Right renal cortex interstitium (tissue), 3 donors: ENCODE results near the gene PHOSPHO1. TPM values are rescaled to one million over a fixed set of nuclear protein-coding genes. Genes with fewer than 3 reads are reported as not detected.

Experiments
- DNase-seq, 3 donors: peaks; one replicate each; pipeline ENCODE4 v3.0.0-alpha.2; 2013; ENCODE audit warnings: low read depth in 3 of 3, low spot score in 2 of 3
- polyA plus RNA-seq, 3 donors: library from polyadenylated mRNA; unstranded; fragments of 120-200 nt; gene quantifications; one replicate each; pipeline ENCODE4 v1.2.1, GENCODE V29; 2013; ENCODE audit not compliant: insufficient read length in 3 of 3

The PHOSPHO1 gene
- polyA plus RNA-seq, 3 donors: 1.5 to 1.7 (median 1.7) TPM

DNA sequence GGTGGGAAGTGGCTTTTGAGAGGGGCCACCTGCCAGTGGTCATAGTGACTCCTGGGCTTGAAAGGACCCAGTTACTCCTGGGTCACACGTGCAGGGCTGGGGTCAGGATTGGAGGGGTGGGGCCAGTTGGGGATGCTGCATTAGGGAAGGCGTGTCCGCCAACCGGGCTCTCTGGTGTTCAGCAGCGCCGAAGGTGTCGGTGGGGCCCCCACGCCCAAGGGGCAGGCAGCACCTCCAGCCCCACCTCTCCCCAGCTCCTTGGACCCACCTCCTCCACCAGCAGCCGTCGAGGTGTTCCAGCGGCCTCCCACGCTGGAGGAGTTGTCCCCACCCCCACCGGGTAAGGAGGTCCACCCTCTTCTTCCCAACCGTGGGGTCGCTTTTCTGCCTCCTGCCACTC lies 10.6 kb downstream of the PHOSPHO1 start:
- no peak for DNase-seq

DNA sequence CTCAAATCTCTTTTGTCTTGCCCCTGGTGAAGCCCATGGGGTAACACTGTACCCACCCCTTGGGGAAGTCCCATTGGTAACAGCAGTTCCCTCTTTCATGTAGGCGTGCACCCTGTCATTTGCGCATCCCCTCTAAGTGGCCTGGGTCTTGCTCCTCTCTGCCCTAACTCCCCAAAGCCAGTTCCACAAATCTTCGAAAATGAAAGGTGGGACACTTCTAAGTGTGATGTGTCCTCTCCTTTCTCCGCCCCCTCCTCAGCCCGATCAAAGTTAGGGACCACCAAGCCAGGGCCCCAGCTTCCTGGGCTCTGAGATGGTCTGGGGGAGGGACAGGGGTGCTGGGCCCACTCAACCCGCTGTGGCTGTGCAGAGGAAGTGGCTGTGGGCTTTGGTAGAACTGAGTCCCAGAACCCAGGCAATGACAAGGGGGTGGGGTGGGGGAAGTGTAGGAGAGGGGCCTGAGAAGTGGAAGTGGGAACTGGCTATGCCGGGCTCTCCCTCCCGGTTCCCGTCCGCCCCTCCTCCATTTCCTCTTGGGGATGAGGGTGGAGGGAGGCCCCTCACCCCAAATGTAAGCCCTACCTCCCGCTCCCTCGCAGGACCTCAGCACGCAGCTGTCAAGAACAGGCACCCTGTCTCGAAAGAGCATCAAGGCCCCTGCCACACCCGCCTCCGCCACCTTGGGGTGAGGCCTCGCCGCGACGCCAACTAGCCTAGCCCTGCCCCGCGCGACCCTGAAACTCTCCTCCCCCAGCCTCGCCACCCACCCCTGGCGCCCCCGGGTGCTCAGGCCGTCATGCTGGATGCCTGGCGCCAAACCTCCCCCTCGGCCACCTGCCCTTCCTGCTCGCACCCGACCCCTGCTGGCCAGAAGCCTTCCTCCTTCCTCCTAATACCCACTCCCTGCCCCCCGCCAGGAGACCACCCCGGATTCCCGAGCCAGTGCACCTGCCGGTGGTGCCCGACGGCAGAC lies 11.4 kb downstream of the PHOSPHO1 start:
- no peak for DNase-seq

DNA sequence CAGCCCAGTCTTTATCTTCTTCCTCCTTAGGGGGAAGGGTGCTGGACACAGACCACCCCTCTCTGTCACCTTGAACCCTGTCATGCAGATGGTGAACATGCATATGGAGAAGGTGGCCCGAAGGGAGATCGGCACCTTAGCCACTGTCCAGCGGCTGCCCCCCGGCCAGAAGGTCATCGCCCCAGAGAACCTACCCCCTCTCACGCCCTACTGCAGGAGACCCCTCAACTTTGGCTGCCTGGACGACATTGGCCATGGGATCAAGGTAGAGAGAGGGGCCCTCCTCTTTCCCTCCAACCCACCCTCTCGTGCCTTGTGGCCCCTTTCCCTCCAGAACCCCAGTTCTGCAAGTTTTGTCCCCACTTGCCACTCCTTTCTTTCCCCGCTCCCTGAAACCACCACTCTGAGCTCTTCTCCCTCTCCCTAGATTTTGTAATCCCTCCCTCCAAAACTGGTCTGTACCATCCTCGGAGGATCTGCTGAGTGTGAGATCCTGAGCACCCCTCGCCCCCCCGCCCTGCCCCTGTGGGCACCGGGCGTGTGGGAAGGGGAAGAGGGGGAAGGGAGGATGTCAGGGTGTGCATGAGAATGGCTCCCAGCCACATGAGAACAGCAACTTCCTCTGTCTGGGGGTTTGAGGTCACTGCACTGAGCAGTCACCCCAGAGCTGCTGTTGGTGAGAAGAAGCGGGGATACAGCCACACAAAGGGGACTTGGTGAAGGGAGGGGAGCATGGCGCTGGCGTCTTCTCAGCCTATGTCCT lies 12.8 kb downstream of the PHOSPHO1 start:
- DNase-seq: no peak

DNA sequence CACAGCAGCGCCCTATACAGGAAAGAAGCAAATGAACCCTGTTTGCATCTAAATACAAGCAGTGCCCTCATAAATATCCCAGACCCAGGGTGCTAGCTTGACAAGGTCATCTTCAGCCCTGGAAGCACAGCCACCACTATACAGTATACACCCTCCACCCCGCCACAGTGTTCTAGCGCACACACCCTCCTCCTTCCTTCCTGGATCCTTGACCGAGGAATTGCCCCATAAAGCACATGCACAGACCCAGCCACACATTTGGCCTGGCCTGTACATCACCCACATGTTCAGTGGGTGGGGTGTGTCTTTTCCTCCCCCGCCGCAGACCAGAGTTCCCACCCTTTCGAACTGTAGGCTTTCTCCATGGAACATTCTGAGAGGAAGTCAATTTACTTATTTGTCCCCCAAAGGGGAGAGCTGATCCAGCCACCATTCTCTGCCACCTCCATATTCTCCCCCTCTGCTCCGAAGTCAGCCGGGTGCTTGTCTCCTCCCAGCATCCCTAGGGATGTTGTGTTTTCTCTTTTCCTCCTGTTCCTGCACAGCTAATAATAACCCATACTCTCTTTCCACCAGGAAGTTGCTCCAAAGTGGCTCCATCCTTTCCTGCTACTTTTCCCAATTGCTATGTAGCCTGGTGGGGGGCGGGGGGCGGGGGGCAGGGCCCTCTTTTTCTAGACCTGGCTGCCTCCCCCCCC lies 13.5 kb downstream of the PHOSPHO1 start:
- no peak for DNase-seq

DNA sequence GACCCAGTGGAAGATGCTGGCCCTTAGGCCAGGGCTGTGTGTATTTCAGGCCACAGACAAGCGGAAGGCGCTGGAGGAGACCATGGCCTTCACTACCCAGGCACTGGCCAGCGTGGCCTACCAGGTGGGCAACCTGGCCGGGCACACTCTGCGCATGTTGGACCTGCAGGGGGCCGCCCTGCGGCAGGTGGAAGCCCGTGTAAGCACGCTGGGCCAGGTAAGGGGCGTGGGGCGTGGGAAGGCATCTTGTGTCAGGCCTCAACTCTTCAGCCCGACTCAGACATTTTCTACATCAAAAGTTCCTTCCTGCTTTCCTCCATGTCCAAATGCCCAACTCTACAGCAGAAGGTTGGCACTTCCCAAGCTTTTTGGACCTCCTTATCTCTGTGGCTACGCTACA lies 14.1 kb downstream of the PHOSPHO1 start:
- no peak for DNase-seq

DNA sequence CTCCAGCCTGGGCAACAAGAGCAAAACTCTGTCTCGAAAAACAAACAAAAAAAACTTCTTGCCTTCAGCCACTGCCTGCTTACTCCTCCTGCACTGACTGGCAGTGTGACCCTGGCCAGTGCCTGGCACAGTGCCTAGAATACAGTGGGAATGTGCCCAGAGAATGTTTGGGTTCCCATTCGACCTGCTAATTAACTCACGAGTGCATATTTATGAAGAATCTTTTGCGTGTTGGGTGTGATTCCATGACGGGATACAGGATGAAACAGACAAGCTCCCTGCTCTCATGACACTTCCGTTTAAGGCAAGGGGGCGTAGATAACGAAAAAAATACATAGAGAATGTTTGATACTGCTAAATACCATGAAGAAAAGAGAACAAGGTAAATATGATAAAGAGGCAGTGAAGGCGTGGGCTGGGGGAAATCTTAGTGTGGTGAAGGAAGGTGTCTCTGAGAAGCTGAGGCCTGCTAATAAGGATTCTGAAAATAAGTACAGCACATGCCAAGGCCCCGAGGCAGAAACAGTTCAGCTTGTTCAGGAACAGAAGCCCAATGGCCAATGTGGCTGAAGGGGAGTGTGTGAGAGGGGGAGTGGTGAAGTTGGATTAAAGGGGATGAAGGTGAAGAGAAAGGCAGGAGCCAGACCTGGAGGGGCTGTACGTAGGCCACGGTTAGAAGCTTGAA lies 15.8 kb downstream of the PHOSPHO1 start:
- DNase-seq: no peak

DNA sequence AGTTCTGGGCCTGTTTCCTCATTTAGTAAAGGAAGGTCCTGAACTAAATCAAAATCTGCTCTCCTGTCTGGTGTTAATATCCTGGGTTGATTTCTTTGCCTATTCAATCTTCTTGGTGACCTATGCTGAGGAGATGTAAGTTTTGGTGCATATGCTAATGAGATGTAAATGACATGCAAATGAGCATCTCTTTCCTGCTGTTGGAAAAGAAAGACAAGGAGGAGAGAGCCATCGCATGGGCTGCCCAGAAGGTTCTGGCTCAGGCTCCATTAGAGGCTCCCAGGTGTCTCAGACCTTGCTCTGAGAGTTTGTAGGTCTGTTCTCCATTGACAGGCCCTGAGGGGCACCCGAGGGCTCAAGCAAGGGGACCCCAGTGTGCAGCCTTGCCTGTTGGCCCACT lies 16.7 kb downstream of the PHOSPHO1 start:
- no peak for DNase-seq

DNA sequence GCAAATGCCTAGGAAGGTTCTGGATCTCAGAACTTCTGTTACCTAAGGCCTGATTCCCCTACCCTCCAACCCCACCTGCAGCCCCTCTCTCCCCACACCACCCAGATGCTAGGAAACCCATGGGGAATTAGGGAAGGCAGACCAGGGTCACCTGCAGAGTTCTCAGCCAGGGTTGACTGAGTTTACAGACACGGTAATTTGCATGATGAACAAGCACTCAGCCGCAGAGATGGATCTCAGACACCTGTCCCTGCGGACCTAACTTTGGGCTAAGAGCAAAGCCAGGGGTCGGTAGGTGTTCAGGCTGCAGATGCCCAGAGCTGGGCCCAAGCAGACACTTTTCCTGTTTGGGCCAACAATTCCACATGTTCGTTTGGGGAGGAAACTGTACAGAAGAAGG lies 17.2 kb downstream of the PHOSPHO1 start:
- no peak for DNase-seq

DNA sequence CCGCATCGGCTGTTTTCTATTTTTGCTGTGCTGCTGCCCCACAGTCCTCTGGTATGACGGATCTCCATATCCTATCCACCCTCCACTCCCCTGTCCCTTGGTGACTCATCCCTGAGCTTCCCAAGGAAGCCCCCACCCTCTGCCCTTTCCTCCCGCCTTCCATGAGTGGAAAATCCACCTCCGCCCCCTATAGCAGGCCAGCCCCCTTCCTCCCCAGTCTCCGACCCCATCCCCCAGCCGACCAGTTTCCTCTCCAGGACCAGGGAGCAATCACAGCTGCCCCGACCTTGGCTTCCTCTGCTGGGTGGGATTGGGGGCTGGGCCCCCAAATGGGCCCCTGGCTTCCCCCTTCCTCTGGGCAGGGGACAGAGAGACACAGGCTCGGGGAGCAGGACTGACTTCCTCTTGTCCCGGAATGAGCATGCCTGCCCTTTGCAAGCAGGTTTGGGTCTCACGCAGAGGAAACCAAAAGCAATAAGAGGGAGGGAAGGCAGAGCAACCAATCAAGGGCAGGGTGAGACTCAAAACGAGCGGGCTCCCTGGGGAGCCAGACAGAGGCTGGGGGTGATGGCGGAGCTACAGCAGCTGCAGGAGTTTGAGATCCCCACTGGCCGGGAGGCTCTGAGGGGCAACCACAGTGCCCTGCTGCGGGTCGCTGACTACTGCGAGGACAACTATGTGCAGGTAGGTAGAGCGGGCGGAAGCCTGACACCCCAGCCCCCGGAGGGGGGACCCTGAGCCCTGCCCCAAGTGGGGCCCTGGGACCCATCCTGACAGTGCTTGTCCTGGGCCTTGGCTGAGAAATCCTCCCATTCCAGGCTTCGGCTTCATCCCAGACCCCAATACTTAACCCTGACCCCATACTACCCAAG lies 20.2 kb downstream of the PHOSPHO1 start, which contains the start of the genes ABI3 and GNGT2:
TSS of gene ABI3 (plus strand) at position 550 of the 872 bp plus-strand sequence. CDS start at position 568, 18 bp downstream.
TSS of gene GNGT2 (minus strand) at position 417 of the 872 bp plus-strand sequence. CDS start 3,152 bp downstream, outside the sequence.
- DNase-seq: no peak

DNA sequence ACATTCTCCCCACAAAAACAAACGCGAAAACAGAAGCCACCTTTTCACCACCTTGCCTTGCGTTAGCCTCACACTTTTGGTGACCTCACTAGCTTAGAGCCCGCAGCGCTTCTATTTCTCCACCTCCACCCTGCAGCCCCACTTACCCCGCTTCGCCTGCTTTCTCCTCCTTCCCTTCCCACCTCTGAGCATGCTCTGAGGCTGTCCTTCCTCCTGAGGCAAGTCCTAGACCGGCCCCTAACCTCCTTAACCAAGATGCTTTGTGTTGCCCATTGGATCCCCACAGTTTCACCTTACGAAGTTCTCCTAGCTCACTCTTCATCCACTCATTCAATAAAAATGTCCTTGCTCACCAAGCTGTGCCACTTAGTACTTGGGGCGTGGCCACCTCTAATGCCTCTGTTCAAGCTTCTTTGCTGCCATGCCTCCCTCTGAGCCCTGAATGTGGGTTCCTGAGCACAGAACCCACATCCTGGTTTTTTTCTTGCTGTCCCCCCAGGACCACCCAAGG lies 21.5 kb downstream of the PHOSPHO1 start:
- no peak for DNase-seq

DNA sequence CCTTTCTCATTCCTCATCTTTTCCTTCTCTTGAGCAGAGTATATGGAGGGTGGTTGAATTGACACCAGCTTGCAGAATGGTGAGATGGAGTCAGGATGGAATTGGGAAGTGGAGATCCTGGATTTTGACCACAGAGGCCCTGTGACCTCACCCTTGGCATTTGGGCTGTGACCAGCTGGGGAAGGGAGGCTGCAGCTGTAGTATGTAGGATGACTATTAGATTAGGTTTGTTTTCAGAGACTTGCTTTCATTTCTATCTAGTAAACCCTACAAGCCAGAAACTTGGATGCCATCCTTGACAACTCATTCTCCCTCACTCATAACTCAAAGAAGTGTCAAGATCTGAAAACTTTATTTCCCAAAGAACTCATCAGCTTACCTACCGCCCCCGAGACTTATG lies 26.1 kb downstream of the PHOSPHO1 start:
- no peak for DNase-seq

DNA sequence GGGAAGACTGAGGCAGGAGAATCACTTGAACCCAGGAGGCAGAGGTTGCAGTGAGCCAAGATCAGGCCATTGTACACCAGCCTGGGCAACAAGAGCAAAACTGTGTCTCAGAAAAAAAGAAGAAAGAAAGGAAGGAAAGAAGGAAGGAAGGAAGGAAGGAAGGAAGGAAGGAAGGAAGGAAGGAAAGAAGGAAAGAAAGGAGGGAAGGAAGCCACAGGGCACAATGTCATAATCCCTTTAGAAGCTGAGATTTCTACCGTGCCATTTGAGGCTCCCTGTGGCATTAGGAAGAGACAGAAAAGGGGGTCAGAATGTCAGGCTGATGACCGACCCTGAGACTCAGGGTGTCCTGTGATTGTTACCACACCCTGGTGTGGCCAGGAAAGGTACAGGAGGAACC lies 26.8 kb downstream of the PHOSPHO1 start:
- DNase-seq: no peak

DNA sequence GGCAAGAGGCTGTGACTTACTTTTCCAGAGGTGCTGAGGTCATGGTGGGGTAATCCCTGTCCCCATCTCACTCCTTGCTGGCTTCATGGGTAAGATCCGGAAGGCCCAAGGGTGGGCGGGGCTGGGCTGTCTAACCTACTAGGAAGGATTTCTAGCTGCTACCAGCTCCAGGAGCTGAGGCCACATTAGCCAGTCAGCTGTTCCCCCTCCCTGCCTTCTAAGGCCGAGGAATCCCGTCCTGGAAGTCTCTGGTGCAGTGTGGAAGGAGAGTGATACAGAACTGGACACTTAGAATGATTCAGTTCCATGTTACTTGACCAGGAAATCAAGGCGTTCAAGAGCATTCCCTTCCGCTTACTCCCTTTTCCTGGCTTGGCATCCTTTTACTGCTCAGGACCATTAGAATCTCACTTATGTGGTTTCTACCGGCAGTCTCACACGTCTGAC lies 29.1 kb downstream of the PHOSPHO1 start:
- no peak for DNase-seq

DNA sequence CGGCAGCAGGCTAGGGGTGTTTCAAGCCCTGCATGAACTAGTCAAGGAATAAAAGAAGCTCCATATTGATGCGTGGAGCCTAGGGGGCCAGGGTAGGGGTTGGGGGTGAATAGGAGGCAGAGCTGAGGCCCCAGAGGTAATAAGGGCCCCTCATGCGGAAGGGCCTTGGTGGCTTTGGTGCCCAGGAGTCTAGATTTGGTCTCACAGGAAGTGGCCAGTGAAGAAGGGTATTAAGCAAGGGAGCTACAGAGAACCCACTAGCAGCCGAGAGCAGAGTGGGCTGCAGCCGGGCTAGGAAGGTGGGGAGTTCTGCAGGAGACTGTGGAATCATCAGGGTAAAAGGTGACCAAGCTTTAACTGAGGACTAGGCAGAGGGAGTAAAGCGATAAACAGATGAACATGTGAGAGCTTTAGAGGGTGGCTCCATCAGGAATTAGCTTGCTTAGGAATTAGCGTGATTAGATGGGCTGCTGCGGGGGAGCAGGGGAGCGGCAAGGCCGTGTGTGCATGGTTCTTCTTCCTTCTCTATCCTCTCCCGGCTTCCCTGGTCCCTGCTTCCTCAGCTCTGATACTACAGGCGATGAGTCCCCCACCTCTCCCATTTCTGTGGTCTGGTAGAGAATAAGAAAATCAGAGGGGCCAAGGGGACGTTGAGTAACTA lies 30.0 kb downstream of the PHOSPHO1 start:
- DNase-seq: no peak

DNA sequence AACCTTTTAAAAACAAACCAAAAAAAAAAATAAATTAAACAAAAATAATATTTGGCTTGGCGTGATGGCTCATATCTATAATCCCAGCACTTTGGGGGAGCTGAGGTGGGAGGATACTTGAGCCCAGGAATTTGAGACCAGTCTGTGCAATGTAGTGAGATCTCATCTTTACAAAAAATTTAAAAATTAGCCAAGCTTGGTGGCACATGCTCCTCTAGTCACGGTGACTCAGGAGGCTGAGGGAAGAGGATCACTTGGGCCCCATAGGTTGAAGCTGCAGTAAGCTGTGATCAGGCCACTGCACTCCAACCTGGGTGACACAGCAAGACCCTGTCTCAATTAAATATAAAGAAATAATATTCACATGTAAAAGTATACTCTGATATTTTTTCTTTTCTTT lies 32.4 kb downstream of the PHOSPHO1 start:
- DNase-seq: no peak

DNA sequence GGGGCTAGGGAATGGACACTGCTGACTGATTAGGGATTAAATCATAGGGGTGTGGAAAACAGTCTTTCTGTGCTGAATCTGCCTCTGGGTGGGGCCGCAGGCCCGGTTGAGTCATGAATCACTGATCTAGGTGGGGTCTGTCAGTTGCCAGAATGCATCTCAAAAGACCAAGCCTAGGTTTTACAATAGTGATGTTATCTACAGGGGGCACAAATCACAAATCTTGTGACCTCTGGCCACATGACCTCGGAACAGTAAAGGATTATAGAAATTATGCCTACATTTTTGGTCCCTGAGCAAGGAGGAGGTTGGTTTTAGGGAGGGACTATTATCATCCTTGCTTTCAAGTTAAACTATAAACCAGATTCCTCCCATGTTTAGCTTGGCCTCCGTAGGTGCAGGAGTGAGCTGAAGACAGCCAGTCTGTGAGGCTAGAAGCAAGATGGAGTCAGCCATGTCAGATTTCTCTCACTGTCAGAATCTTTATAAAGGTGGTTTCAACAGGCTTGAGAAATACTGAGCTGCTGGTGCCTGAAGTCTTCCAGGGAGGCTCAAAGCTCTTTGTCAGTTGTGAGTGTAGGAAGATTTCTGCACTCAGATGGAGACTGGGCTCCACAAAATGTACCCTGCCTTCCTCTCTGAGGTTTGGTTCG lies 33.1 kb downstream of the PHOSPHO1 start:
- no peak for DNase-seq

DNA sequence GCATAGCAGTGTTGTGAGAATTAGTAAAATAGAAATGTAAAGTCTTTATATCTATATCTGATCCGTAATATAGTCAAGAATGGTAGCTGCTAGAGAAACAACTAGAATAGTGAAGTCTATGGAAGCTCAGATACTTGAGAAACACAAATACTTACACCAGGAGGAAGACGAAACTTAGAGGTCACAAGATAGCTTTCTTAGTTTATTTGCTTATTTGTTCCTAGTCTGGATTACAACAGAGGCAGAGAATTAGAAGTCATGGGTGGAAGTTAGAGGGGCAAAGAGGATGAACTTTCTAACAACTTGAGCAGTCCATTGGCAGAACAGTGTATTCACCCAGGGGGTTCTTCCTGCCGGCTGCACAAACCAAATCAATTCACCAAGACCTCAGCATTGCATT lies 34.1 kb downstream of the PHOSPHO1 start:
- DNase-seq: no peak

DNA sequence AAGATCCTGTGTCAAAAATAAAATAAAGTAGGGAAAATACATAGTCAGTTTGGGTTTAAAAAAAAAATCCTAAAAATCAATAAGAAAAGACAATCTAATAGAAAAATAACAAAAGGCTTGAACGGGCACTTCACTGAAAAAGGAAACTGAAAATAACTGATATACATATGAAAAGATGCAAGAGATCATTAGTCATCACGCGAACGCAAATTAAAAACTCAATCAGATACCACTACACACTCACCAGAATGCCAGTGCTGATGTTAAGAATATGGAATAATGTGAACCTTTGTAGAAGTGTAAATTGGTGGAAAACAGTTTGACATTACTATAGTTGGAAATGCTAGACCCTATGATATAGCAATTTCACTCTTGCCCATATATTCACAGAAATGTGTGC lies 34.8 kb downstream of the PHOSPHO1 start:
- no peak for DNase-seq
